Measurements from ENCODE around the gene ANKRD50.
A peak's percentile ranks its signal among the peaks of the same experiment; 100 is the strongest.

Gene ANKRD50

GRCh38 chr4:124633285-124633941 lies 79.1 kb downstream of the ANKRD50 start:
- no peak for DNase-seq

DNA sequence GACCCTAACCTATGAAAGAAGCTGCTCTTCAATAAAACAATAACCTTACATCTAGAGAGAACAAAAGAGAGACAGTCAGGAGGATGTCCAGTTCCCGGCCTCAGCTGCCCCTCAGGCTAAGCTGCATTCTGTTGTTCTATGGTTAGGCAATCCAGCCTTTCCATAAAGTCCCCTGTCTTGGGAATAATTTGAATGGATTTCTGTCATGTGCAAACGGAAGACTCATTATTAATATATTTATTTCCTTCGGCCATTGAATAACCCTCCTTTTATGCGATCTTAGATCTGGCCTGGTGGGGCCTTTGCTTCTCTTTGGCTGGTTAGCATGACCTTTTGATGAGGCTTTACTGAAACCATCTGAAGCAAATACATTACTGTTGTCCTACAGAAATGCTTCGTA lies 80.1 kb downstream of the ANKRD50 start:
- no peak for DNase-seq

GRCh38 chr4:124631760-124632159 lies 80.8 kb downstream of the ANKRD50 start:
- DNase-seq: peak; percentile 70 to 81

DNA sequence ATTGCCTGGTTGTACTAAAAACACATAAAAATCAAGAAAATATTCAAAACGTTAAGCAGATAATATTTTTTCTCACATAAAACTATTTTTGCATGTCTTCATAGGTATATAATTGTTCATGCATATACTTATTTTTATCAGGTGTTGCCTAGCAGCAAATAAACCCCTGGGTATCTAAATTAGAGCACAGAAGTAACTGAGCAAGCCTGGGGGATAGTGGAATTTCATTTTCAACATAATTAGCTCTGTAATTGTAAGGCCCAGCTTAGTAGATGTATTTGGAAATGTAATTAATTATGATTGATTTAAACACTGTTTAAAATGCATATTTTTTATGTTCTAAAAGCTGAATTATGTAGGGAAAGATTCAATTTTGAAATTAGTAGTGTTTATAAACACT lies 82.9 kb downstream of the ANKRD50 start:
- DNase-seq: no peak

Measured in Kasumi-1 (cell line).